NB4 (cell line): ENCODE measurements around the gene GSTO1.

Source experiments
- MYC ChIP-seq: IDR thresholded peaks from 2 replicates; pipeline ENCODE4 v1.6.1; 2011; ENCODE audit warnings: low read depth, low read length
- POLR2A ChIP-seq: IDR thresholded peaks from 2 replicates; pipeline ENCODE4 v1.6.1; 2011; ENCODE audit warnings: mild to moderate bottlenecking; ENCODE audit not compliant: insufficient read length; ENCODE audit errors: extremely low read depth
- TF ChIP-seq, protein P1 (sequence below): IDR thresholded peaks from one replicate; pipeline ENCODE4 v1.5.1; 2012; ENCODE audit warnings: low read depth, low read length
- TF ChIP-seq, protein P2 (sequence below): IDR thresholded peaks from 2 replicates; pipeline ENCODE4 v1.6.1; 2011; ENCODE audit warnings: low read depth, low read length

GRCh38 chr10:104291439-104291951, 36.8 kb downstream of the GSTO1 start:
- no peak for TF ChIP-seq POLR2A
- TF ChIP-seq, protein P1, sequence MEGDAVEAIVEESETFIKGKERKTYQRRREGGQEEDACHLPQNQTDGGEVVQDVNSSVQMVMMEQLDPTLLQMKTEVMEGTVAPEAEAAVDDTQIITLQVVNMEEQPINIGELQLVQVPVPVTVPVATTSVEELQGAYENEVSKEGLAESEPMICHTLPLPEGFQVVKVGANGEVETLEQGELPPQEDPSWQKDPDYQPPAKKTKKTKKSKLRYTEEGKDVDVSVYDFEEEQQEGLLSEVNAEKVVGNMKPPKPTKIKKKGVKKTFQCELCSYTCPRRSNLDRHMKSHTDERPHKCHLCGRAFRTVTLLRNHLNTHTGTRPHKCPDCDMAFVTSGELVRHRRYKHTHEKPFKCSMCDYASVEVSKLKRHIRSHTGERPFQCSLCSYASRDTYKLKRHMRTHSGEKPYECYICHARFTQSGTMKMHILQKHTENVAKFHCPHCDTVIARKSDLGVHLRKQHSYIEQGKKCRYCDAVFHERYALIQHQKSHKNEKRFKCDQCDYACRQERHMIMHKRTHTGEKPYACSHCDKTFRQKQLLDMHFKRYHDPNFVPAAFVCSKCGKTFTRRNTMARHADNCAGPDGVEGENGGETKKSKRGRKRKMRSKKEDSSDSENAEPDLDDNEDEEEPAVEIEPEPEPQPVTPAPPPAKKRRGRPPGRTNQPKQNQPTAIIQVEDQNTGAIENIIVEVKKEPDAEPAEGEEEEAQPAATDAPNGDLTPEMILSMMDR, result peak; percentile 100
- TF ChIP-seq MYC, result no peak
- TF ChIP-seq, protein P2, sequence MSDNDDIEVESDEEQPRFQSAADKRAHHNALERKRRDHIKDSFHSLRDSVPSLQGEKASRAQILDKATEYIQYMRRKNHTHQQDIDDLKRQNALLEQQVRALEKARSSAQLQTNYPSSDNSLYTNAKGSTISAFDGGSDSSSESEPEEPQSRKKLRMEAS, result no peak
